Heart right ventricle (tissue), 16 donors: ENCODE data around the gene NIFK. TPM values are rescaled to one million over a fixed set of nuclear protein-coding genes. Genes with fewer than 3 reads are reported as not detected.
A peak's percentile ranks its signal among the peaks of the same experiment; 100 is the strongest.
"Not testable (repeated sequence)": the region's sequence is repeated elsewhere in the genome, so short reads cannot be mapped to it uniquely, and the experiment has no call there.

Experiments
- ATAC-seq, 8 donors: fragments of 200-7000 bp; cut with Tn5 transposase; one replicate each; pipeline ENCODE4 v1.9.1; 2020; ENCODE audit warnings: mild to moderate bottlenecking in 8 of 8, moderate library complexity in 8 of 8, moderate number of reproducible peaks in 1 of 8
- DNase-seq, 2 donors: peaks; one replicate each; pipeline ENCODE4 v3.0.0-alpha.2; 2020
- H3K27ac ChIP-seq, 10 donors: fragments of 200-600 bp; sonication (generic) in 2 of 10; one replicate each; pipeline versions ENCODE4 v1.5.0 to v1.8.0; 2020 to 2022; ENCODE audit warnings: mild to moderate bottlenecking in 3 of 10
- H3K27me3 ChIP-seq, 7 donors: fragments of 200-600 bp; one replicate each; pipeline ENCODE4 v1.8.0; 2021 to 2022; ENCODE audit warnings: mild to moderate bottlenecking in 2 of 7
- H3K36me3 ChIP-seq, 9 donors: fragments of 200-600 bp; sonication (generic) in 1 of 9; one replicate each; pipeline versions ENCODE4 v1.5.0 to v1.8.0; 2020 to 2022; ENCODE audit warnings: mild to moderate bottlenecking in 2 of 9
- H3K4me1 ChIP-seq, 9 donors: fragments of 200-600 bp; sonication (generic) in 1 of 9; one replicate each; pipeline versions ENCODE4 v1.5.0 to v1.8.0; 2020 to 2022; ENCODE audit warnings: mild to moderate bottlenecking in 4 of 9
- H3K4me3 ChIP-seq, 10 donors: fragments of 200-600 bp; sonication (generic) in 2 of 10; one replicate each; pipeline versions ENCODE4 v1.5.0 to v1.8.0; 2020 to 2022; ENCODE audit warnings: mild to moderate bottlenecking in 7 of 10, moderate library complexity in 2 of 10
- H3K9me3 ChIP-seq, 11 donors: fragments of 200-600 bp in 10 of 11; sonication (generic) in 2 of 11; one replicate each; pipeline versions ENCODE4 v1.5.0 to v1.8.0; 2013 to 2022; ENCODE audit warnings: mild to moderate bottlenecking in 2 of 11, control low read depth in 1 of 11, moderate library complexity in 1 of 11
- CTCF ChIP-seq, 9 donors: fragments of 200-600 bp; sonication (generic) in 2 of 9; IDR thresholded peaks; one replicate each; pipeline versions ENCODE4 v1.5.0 to v1.8.0; 2021 to 2022; ENCODE audit warnings: antibody characterized with exemption in 9 of 9, mild to moderate bottlenecking in 5 of 9, moderate library complexity in 1 of 9
- whole genome bisulfite sequencing, 2 donors: extraction: QIAGEN DNeasy Blood & Tissue Kit; methylation state at CpG; one replicate each; pipeline ENCODE4 v1.1.7; 2013; ENCODE audit warnings: inconsistent platforms in 1 of 2; 5-methylcytosine and 5-hydroxymethylcytosine counted together
- intact Hi-C, 10 donors: fragments of 100-400 bp; cut with DNase I; formaldehyde crosslinking; loops; one replicate each; pipeline versions ENCODE4 v1.11.1 to v1.14.2; 2022
- polyA plus RNA-seq, 2 donors: library from polyadenylated mRNA; stranded (reverse); fragments of 200-250 nt; gene quantifications; one replicate each; pipeline ENCODE4 v1.2.3, GENCODE V29; 2013
- total RNA-seq, 10 donors: library from RNA; stranded (reverse); fragmentation: NEBNext Ultra II Directional in 3 of 10; extraction: Animal tissue kit (Norgen Biotek cat#: 25700) in 3 of 10; gene quantifications; one replicate each; pipeline versions ENCODE4 v1.2.1 to v1.2.4, GENCODE V29; 2021 to 2023
- donor health status: Arrhythmogenic right ventricular cardiomyopathy.
- donor health status: ischemic (EF 13 %, LVEDD 7.1; RV severe dilation, severe dysfunction).
- donor health status: healthy with polysubstance abuse.
- donor health status: DM: no; HTN: yes; CAD: no.
- donor health status: DM: no; HTN: no; CAD: no.
- donor health status: ischemic (EF 25% LVEDD 6.9; RV normal size, moderate dysfunction).
- donor health status: ischemic (EF 25% LVEDD 5.7; RV mildly dilated, moderate dysfunction).
- donor health status: healthy.
- donor health status: DM: yes; HTN: yes; CAD: no.
- donor health status: Ischemic cardiomyopathy.
- donor health status: ischemic (EF 35%, LVEDD 5.7; RV mildly dilated, moderate dysfunction).
- donor health status: nonischemic (EF 11% LVEDD 7.7; RV severe dilation, severe dysfunction).
- donor health status: DM: yes; HTN: yes; CAD: no.
- donor health status: PGD.
- donor health status: ischemic (EF 29% LVEDD 5.4; RV normal size, mild dysfunction).
- donor health status: nonischemic (EF 23%, LVEDD 6.1; RV moderate dilation, normal function).

The NIFK gene
- total and polyA plus RNA-seq, 12 donors = 20.8 to 37.6 (median 26.6) TPM

- TF ChIP-seq CTCF (IDR thresholded peaks at IDR 0.05) = no peak
- intact Hi-C loops = loop anchor here in 1 of 10 donors (5.0 kb wide), 1 partner anchor 40 kb away; no protein-coding TSS in a partner anchor
Observed at GRCh38 chr2:121697108-121697631, 39.5 kb downstream of the NIFK start.

GRCh38 chr2:121696410-121696930 is 40.2 kb downstream of the NIFK start:
- intact Hi-C loops = loop anchor here in 1 of 10 donors (5.0 kb wide), 1 partner anchor 39 kb away; no protein-coding TSS in a partner anchor

More at GRCh38 chr2:121697108-121697631, 39.5 kb downstream of the NIFK start:
- ATAC-seq (no peak), DNase-seq (no peak)
- Histone ChIP-seq H3K4me1 (peaks cover 0 to 35% (median 15%) of the 10 kb centered on the region in 9 donors), H3K27ac (peak overlapping the region in 2 of 10 donors; percentile 9 to 24), H3K9me3 (no peaks in the 10 kb centered on the region), H3K36me3 (no peaks in the 10 kb centered on the region), H3K27me3 (no peaks in the 10 kb centered on the region), H3K4me3 (no peak overlapping the region)
- WGBS, 2 donors = 31 to 39% methylated on average over 4 of the region's 4 CpGs

GRCh38 chr2:121695171-121695451 is 41.6 kb downstream of the NIFK start:
- DNase-seq = no peak
- no peak overlapping the region for H3K27ac ChIP-seq
- H3K36me3 ChIP-seq = no peaks in the 10 kb centered on the region
- peaks cover 0 to 26% (median 8%) of the 10 kb centered on the region in 9 donors for H3K4me1 ChIP-seq
- no peak overlapping the region for H3K4me3 ChIP-seq
- ATAC-seq = no peak
- TF ChIP-seq CTCF (IDR thresholded peaks at IDR 0.05) = no peak
- intact Hi-C loops = loop anchor here in 1 of 10 donors (5.0 kb wide), 1 partner anchor 38 kb away; no protein-coding TSS in a partner anchor
- 75 to 85% methylated on average over 2 of the region's 2 CpGs for WGBS, 2 donors
- H3K9me3 ChIP-seq = no peaks in the 10 kb centered on the region
- no peaks in the 10 kb centered on the region for H3K27me3 ChIP-seq

More at GRCh38 chr2:121696410-121696930, 40.2 kb downstream of the NIFK start:
- Histone ChIP-seq H3K27ac (peak overlapping the region in 1 of 10 donors; percentile 24), H3K4me1 (peaks cover 0 to 35% (median 15%) of the 10 kb centered on the region in 9 donors), H3K4me3 (no peak overlapping the region), H3K27me3 (no peaks in the 10 kb centered on the region), H3K9me3 (no peaks in the 10 kb centered on the region), H3K36me3 (no peaks in the 10 kb centered on the region)
- TF ChIP-seq CTCF (IDR thresholded peaks at IDR 0.05) = no peak
- DNase-seq = no peak
- WGBS, 2 donors = 73 to 76% methylated on average over 7 of the region's 7 CpGs
- no peak for ATAC-seq

- WGBS, 2 donors = 84 to 91% methylated on average over 6 of the region's 6 CpGs
- Histone ChIP-seq H3K27me3 (no peaks in the 10 kb centered on the region), H3K4me1 (peaks cover 0 to 23% (median 3%) of the 10 kb centered on the region in 9 donors), H3K27ac (no peak overlapping the region), H3K4me3 (no peak overlapping the region), H3K9me3 (no peaks in the 10 kb centered on the region), H3K36me3 (no peaks in the 10 kb centered on the region)
- intact Hi-C loops = loop anchor here in 1 of 10 donors (5.0 kb wide), 1 partner anchor 37 kb away; no protein-coding TSS in a partner anchor
- no peak for DNase-seq
- TF ChIP-seq CTCF (IDR thresholded peaks at IDR 0.05) = no peak
- ATAC-seq = no peak
Observed at GRCh38 chr2:121694398-121695170, 42.1 kb downstream of the NIFK start.

GRCh38 chr2:121690572-121690971 is 46.1 kb downstream of the NIFK start:
- DNase-seq, H3K36me3 ChIP-seq, ATAC-seq, intact Hi-C loops, H3K27me3 ChIP-seq, H3K27ac ChIP-seq, H3K9me3 ChIP-seq, H3K4me3 ChIP-seq: not testable (repeated sequence)
- H3K4me1 ChIP-seq = peaks cover 0 to 10% (median 0%) of the 10 kb centered on the region in 9 donors
- WGBS, 2 donors = 95 to 98% methylated on average over 3 of the region's 3 CpGs
